Astrocyte of the cerebellum (primary cell): ENCODE data around the gene ARHGEF4.

Experiments used
- DNase-seq: peaks from one replicate; pipeline ENCODE4 v3.0.0-alpha.2; 2011; ENCODE audit warnings: low read depth
- H3K4me3 ChIP-seq: 2 replicates; pipeline ENCODE4 v1.5.1; 2011; ENCODE audit warnings: mild to moderate bottlenecking, low read depth, low read length, moderate library complexity
- CTCF ChIP-seq: IDR thresholded peaks from 2 replicates; pipeline ENCODE4 v1.5.1; 2012; ENCODE audit warnings: low read length, low read depth, moderate library complexity, mild to moderate bottlenecking; ENCODE audit errors: missing control alignments
- in situ Hi-C: cut with HindIII; loops from 2 replicates; pipeline ENCODE4 v1.10.0; 2017; ENCODE audit warnings: low sequenced_read_pairs

Gene ARHGEF4

DNA sequence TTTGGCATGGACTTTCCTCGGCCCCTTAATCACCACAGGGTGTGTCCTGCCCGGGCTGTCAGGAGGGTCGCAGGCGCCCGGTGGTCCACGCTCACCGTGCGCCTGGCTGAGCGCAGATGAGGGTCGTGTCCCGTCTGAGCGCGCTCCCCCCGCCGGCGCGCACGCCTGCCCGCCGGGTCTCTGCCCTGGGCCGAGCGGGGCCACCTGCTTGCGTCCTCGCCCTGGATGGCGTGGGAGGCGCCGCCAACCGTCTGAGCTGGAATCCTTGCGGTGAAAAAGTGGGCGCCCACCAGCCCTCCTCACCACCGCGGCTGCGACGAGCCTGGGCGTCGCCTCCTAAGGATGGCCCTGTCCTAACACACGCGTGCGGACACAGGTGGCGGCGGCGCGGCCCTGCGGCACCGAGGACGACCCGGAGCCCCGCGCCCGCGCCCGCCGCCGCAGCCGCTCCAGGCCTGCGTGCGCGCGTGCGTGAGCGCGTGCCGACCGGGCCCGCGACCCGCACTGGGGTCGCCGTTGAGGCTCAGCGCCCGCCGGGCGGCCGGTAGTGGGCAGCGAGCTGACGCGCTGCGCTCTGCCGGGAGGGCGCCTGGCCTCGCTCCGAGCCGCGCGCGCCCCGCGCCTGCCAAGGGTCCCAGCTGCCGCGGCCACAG is 126.6 kb downstream of the ARHGEF4 start:
- no peak overlapping the region for H3K4me3 ChIP-seq
- no peak for DNase-seq
- in situ Hi-C loops = no loop called here
- TF ChIP-seq CTCF = no peak

- TF ChIP-seq CTCF = peak; percentile 31
- DNase-seq = no peak
- in situ Hi-C loops = no loop called here
- no peak overlapping the region for H3K4me3 ChIP-seq
Observed at GRCh38 chr2:130963849-130964793, 127.4 kb downstream of the ARHGEF4 start.

DNA sequence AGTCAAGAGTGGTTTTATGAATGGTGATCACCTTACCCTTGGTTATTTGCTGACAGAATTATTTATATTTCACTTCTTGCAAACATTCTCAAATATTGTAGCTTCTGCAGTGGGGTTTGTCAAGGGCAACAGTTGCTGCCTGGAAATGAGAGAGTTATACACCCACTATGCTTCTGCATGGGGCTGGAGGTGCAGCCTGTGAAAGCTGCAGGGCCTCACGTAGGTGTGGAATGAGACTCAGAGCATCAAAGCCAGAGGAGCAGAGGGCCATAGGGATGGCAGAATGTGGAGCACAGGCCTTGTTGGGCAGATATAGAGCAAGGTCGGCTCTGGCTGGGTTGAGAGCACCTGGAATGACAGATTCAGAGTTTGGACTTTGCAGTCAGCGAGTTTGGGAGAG is 128.2 kb downstream of the ARHGEF4 start:
- no peak overlapping the region for H3K4me3 ChIP-seq
- no peak for TF ChIP-seq CTCF
- in situ Hi-C loops = no loop called here
- DNase-seq = no peak

- DNase-seq = no peak
- TF ChIP-seq CTCF = no peak
- in situ Hi-C loops = no loop called here
- H3K4me3 ChIP-seq = no peak overlapping the region
Observed at GRCh38 chr2:130966149-130966774, 129.5 kb downstream of the ARHGEF4 start.

GRCh38 chr2:130966775-130967490 is 130.2 kb downstream of the ARHGEF4 start:
- no peak for TF ChIP-seq CTCF
- in situ Hi-C loops = no loop called here
- DNase-seq = no peak
- no peak overlapping the region for H3K4me3 ChIP-seq

DNA sequence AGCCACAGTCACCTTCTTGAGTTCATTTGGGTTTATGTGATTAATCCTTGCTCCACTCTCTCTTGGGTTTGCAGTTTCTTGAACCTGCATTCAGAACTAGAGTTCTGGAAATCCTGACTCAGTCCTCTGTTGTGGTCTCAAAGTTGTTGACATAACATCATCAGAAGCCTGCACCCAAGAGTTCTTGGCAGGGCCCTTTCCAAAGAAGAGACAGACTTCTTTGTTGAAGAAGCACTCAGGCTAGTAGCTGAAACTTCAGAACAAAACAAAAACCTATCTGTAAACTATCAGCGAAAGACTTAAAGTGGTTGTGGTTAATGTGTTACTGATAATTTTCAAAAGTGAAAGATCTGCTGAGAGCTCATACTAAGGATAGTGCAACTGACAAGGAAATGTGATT is 135.7 kb downstream of the ARHGEF4 start:
- DNase-seq = no peak
- H3K4me3 ChIP-seq = no peak overlapping the region
- in situ Hi-C loops = no loop called here
- no peak for TF ChIP-seq CTCF
